NCI-H82 (cell line): ENCODE measurements around the gene AMER2.

Experiments
- DNase-seq: peaks from one replicate; lab custom pipeline; 2025; lab: John Stamatoyannopoulos, UW

The AMER2 gene

GRCh38 chr13:25149711-25150110, 22.4 kb downstream of the AMER2 start:
- DNase-seq: no peak

GRCh38 chr13:25148402-25148771, 23.7 kb downstream of the AMER2 start:
- DNase-seq: no peak

GRCh38 chr13:25147638-25148401, 24.3 kb downstream of the AMER2 start:
- no peak for DNase-seq

- no peak for DNase-seq
Measured at GRCh38 chr13:25143706-25144105, 28.4 kb downstream of the AMER2 start.

GRCh38 chr13:25141042-25141441, 31.0 kb downstream of the AMER2 start:
- DNase-seq: no peak

- no peak for DNase-seq
Measured at GRCh38 chr13:25137788-25138115, 34.3 kb downstream of the AMER2 start.

- no peak for DNase-seq
Measured at GRCh38 chr13:25136880-25137787, 35.0 kb downstream of the AMER2 start.

GRCh38 chr13:25135896-25136295, 36.2 kb downstream of the AMER2 start:
- no peak for DNase-seq

- DNase-seq: no peak
Measured at GRCh38 chr13:25132751-25133390, 39.2 kb downstream of the AMER2 start.

GRCh38 chr13:25131881-25132420, 40.1 kb downstream of the AMER2 start:
- DNase-seq: no peak

GRCh38 chr13:25130944-25131343, 41.1 kb downstream of the AMER2 start:
- no peak for DNase-seq

GRCh38 chr13:25118378-25118905, 53.6 kb downstream of the AMER2 start:
- no peak for DNase-seq

GRCh38 chr13:25117312-25117711, 54.8 kb downstream of the AMER2 start:
- no peak for DNase-seq

- DNase-seq: no peak
Measured at GRCh38 chr13:25116044-25116443, 56.0 kb downstream of the AMER2 start.

- peak; percentile 96 for DNase-seq
Measured at GRCh38 chr13:25114220-25114619, 57.9 kb downstream of the AMER2 start.

- DNase-seq: peak; percentile 63
Measured at GRCh38 chr13:25112695-25113255, 59.3 kb downstream of the AMER2 start.
